GM18873 (cell line): ENCODE data around the gene TSPAN18.
A peak's percentile ranks its signal among the peaks of the same experiment; 100 is the strongest.

Experiments
- ATAC-seq: cut with Tn5 transposase; IDR thresholded peaks from one replicate; pipeline ENCODE4 v1.9.1; 2021; ENCODE audit warnings: mild to moderate bottlenecking, moderate library complexity, moderate number of reproducible peaks; ENCODE audit not compliant: unreplicated experiment, low FRiP score

TSPAN18 gene

GRCh38 chr11:44726283-44727113, at the start of gene TSPAN18:
Gene TSPAN18, plus strand, starts transcription at chr11:44726962. Its CDS starts 179,455 bp downstream, at chr11:44906417.
- peak; percentile 83 for ATAC-seq

- ATAC-seq = no peak
Observed at GRCh38 chr11:44680982-44681597, 45.7 kb upstream of the TSPAN18 start.

- ATAC-seq = no peak
Observed at GRCh38 chr11:44681698-44682097, 45.1 kb upstream of the TSPAN18 start.

- no peak for ATAC-seq
Observed at GRCh38 chr11:44684859-44685281, 41.9 kb upstream of the TSPAN18 start.

- no peak for ATAC-seq
Observed at GRCh38 chr11:44687388-44687787, 39.4 kb upstream of the TSPAN18 start.

GRCh38 chr11:44689265-44689664, 37.5 kb upstream of the TSPAN18 start:
- ATAC-seq = no peak

GRCh38 chr11:44690651-44691050, 36.1 kb upstream of the TSPAN18 start:
- no peak for ATAC-seq

GRCh38 chr11:44692460-44692859, 34.3 kb upstream of the TSPAN18 start:
- ATAC-seq = no peak

- no peak for ATAC-seq
Observed at GRCh38 chr11:44693654-44694119, 33.1 kb upstream of the TSPAN18 start.

- ATAC-seq = no peak
Observed at GRCh38 chr11:44694443-44694842, 32.3 kb upstream of the TSPAN18 start.

- no peak for ATAC-seq
Observed at GRCh38 chr11:44695169-44695833, 31.5 kb upstream of the TSPAN18 start.

GRCh38 chr11:44698252-44698912, 28.4 kb upstream of the TSPAN18 start:
- no peak for ATAC-seq

GRCh38 chr11:44699497-44700408, 27.0 kb upstream of the TSPAN18 start:
- ATAC-seq = no peak

- no peak for ATAC-seq
Observed at GRCh38 chr11:44701276-44701675, 25.5 kb upstream of the TSPAN18 start.

- no peak for ATAC-seq
Observed at GRCh38 chr11:44702889-44703288, 23.9 kb upstream of the TSPAN18 start.

- ATAC-seq = no peak
Observed at GRCh38 chr11:44707094-44707493, 19.7 kb upstream of the TSPAN18 start.

- ATAC-seq = no peak
Observed at GRCh38 chr11:44708009-44708408, 18.8 kb upstream of the TSPAN18 start.

GRCh38 chr11:44708523-44709280, 18.1 kb upstream of the TSPAN18 start:
- ATAC-seq = no peak

GRCh38 chr11:44709281-44709562, 17.5 kb upstream of the TSPAN18 start:
- no peak for ATAC-seq
